Islet of Langerhans (tissue), 1 donor: Measurements from ENCODE around the gene BMERB1.
"Not testable (repeated sequence)": the region's sequence is repeated elsewhere in the genome, so short reads cannot be mapped to it uniquely, and the experiment has no call there.

Experiments used
- FAIRE-seq: peaks from one replicate; lab custom pipeline; 2011; peaks lifted over from hg19 to GRCh38; lab: Jason Lieb, UNC

The BMERB1 gene

GRCh38 chr16:15594711-15595320 lies 160.4 kb downstream of the BMERB1 start:
- FAIRE-seq: no peak

GRCh38 chr16:15597135-15597534 lies 162.7 kb downstream of the BMERB1 start:
- no peak for FAIRE-seq

- FAIRE-seq: no peak
These were observed 163.6 kb downstream of the BMERB1 start for GRCh38 chr16:15597822-15598647.

DNA sequence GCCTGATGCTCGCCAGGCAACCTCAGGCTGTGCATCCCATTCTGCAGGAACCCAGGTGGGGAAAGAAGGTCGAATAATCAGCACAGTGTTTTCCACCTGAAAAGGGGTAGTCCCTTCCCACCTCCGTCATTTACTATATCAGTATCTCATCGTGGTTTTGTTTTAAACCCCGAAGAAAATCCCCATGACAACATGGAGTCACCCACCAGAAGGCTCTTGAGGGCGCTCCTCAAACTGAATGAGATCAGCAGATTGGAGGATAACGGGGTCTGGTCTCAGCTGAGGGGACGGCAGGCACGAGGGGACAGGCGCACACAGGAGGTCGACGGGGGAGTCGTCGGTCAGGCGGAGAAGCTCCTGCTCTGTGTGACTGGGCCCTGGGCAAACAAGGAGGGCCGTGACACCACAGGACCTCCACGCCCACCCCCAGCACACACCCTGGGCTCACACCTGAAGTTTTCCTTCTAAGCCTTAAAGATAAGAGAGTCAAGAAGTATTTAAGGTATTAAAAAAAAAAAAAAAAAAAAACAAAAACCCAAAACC lies 164.3 kb downstream of the BMERB1 start:
- no peak for FAIRE-seq

DNA sequence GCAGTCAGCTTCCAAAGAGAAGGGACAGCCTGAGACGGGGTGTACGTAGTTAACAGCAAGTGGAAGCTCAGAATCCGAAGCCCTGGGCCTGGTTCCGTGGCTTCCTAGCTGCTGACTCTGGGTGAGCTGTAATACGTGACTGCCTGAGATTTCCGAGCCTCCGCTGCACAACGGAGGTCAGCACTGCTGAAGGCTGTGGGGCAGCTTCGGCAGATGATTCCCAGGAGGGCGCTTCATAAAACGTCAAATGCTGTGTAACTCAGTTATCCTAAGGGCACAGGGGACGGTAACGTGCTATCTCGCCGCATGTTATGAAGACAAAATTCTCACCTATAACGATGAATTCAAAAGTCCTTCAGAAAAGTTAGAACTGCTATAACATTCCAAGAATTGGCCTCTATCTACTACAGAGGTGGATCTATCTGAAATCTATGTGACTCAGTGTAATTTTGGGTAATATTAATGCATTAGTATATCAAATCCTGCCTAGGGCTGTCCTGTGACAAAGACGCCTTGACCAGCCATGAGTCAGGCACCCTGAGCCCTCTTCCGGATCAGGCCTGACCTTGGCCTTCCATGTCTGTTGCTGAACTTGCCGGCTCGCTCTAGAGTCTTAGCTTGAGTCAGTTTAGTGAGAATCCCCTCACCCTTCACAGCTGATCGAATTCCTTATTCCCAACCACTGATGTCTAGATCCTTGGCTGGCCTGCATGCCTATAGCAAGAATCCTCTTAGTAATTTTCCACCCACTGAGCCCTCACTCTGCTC lies 165.1 kb downstream of the BMERB1 start:
- no peak for FAIRE-seq

- no peak for FAIRE-seq
These were observed 167.0 kb downstream of the BMERB1 start for GRCh38 chr16:15601212-15601879.

DNA sequence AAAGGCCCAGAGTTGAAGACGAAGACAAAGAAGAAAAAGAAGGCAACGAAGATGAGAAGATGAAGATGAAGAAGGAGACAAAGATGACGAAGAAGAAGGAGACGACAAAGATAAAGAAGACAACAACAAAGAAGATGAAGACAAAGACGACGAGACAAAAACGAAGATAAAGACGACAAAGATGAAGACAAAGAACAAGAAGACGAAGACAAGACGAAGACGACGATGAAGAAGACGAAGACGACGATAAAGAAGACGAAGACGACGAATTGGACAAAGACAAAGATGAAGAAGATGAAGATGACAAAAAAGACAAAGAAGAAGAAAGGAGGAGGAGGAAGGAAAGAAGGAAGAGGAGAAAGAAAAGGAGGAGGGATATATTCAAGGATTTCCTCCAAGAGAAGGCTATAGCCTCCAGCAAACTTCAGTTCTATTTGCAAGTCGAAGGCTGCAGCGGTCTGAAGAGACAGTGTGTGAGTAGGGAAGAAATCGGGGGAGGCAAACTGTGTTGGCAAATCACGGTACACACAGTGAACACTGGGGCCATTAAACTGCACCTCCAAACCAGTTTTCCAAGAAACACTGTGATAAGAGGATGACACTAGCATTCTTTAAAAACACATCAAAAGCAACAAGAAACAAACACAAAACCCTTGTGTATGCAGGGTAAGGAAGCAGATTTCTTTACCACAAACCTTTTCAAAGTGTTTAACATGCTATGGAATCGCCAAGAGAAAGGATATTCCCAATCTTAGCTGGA lies 168.1 kb downstream of the BMERB1 start:
- no peak for FAIRE-seq

GRCh38 chr16:15604460-15605440 lies 170.4 kb downstream of the BMERB1 start:
- no peak for FAIRE-seq

- no peak for FAIRE-seq
These were observed 171.6 kb downstream of the BMERB1 start for GRCh38 chr16:15605839-15606517.

DNA sequence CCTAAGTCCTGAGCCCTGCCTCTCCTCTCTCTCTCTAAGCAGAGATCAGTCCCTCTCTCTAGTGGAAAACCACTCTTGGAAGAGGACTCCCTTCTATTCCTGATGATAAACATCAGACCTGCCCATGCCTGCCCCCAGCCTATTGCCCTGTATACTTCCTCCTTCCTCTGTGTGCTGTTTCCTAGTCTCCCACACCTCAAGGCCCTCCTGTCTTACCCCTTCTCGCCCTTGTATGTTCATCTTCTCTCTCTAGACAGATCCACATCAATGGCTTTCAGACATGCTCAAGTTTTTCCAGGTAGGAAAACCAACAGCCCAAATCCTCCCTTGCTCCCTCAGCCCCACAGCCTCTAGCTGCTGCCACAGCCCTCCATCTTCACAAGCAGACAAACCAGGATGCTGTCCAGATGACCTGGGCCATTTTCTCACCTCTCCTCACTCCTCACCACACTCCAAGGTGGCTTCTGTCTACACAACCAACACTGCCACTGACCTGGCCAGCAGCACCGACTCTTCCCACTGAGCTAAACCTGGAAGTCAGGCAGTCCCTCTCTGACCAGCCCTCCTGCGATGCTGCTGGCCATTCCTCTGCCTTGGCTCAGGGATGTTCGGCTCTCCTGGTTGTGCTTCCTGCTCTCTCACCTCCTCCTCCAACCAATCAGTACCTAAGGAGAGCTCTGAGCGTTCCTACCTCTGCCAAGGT lies 172.3 kb downstream of the BMERB1 start:
- FAIRE-seq: no peak

DNA sequence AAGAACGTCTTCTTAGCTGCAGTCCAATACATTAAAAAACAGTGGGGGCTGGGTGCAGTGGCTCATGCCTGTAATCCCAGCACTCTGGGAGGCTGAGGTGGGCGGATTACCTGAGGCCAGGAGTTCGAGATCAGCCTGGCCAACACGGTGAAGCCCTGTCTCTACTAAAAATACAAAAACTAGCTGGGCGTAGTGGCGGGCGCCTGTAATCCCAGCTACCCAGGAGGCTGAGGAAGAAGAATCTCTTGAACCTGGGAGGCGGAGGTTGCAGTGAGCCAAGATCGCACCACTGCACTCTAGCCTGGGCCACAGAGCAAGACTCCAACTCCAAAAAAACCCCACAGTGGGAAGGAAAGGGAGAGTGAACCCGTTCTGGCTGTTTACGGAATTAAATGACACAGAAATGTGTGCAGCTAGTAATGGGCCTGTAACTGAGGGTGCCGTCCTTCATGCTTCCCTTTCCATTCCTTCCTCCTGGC lies 172.9 kb downstream of the BMERB1 start:
- FAIRE-seq: not testable (repeated sequence)

GRCh38 chr16:15607700-15608396 lies 173.5 kb downstream of the BMERB1 start:
- no peak for FAIRE-seq

DNA sequence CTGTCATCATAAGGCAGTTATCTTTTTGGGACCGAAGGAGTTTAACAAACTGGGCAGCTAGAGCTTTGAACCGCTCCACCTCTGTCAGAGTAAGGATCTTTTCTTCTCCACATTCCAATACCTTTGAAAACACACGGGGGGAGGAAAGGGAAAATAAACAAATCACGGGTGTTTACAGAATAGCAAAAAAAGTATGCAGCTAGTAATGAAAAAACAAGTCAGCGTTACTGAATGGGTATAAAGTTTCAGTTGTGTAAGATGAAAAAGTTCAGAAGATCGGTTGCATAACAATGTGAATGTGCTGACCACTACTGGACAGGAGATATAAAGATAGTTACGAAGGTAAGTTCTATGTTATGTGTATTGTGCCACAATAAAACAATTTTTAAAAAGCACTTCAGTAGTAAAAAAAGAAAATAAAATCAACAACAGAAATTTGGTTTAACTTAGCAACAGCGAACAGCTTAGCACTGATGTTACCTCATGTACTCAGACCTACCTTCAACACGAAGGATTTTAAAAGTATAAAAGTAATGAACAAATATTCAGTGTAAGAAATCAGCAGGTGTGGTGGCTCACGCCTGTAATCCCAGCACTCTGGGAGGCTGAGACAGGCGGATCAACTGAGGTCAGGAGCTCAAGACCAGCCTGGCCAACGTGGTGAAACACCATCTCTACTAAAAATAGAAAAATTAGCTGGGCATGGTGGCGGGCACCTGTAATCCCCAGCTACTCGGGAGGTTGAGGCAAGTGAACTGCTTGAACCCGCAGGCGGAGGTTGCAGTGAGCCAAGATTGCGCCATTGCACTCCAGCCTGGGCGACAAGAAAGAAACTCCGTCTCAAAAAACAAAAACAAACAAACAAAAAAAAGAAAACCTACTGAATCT lies 174.3 kb downstream of the BMERB1 start:
- no peak for FAIRE-seq

- FAIRE-seq: no peak
These were observed 174.9 kb downstream of the BMERB1 start for GRCh38 chr16:15609286-15609649.

DNA sequence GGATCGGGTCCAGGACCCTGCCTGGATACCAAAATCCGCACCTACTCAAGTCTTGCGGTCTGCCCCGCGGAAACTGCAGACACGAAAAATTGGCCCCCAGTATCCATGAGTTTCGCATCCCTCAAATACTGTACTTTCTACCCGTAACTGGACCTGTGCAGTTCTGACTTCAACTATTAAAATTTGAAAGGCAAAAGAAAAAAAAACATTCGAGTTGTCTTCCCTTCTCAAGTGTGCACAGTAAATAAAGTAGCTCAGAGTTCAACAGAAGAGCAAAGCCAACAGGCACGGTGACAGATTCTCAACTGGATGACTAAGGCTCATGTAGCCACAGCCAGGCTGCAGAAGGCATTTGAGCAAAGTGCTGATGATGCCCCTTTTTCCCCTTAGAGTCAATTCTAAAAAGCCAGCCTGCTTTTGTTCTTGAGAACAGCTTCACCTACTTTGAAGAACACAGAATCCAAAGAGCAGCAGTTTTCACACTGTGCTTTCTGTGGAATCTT lies 176.0 kb downstream of the BMERB1 start:
- no peak for FAIRE-seq

GRCh38 chr16:15611610-15612009 lies 177.2 kb downstream of the BMERB1 start:
- FAIRE-seq: no peak

- FAIRE-seq: no peak
These were observed 179.3 kb downstream of the BMERB1 start for GRCh38 chr16:15613676-15614075.
